Right lobe of liver (tissue), 6 donors: ENCODE data around the gene FAM9A. TPM values are rescaled to one million over a fixed set of nuclear protein-coding genes. Genes with fewer than 3 reads are reported as not detected.

Experiments
- ATAC-seq, 4 donors: fragments of 200-7000 bp; cut with Tn5 transposase; one replicate each; pipeline ENCODE4 v1.9.1; 2020; ENCODE audit warnings: mild to moderate bottlenecking in 4 of 4, moderate library complexity in 4 of 4
- DNase-seq, 3 donors: peaks; one replicate each; pipeline ENCODE4 v3.0.0-alpha.2; 2020
- H3K27ac ChIP-seq, 3 donors: fragments of 200-600 bp; one replicate each; pipeline ENCODE4 v1.8.0; 2022
- H3K27me3 ChIP-seq, 2 donors: fragments of 200-600 bp; one replicate each; pipeline ENCODE4 v1.8.0; 2022
- H3K36me3 ChIP-seq, 4 donors: fragments of 200-600 bp; sonication (generic) in 1 of 4; one replicate each; pipeline versions ENCODE4 v1.5.1 to v1.8.0; 2017 to 2022; ENCODE audit warnings: control low read depth in 1 of 4
- H3K4me1 ChIP-seq, 4 donors: fragments of 200-600 bp; sonication (generic) in 1 of 4; one replicate each; pipeline versions ENCODE4 v1.5.1 to v1.8.0; 2017 to 2022; ENCODE audit warnings: control low read depth in 1 of 4
- H3K4me3 ChIP-seq, 3 donors: fragments of 200-600 bp; one replicate each; pipeline ENCODE4 v1.8.0; 2022
- H3K9me3 ChIP-seq, 4 donors: fragments of 200-600 bp; sonication (generic) in 1 of 4; one replicate each; pipeline versions ENCODE4 v1.5.1 to v1.8.0; 2017 to 2022; ENCODE audit warnings: control low read depth in 1 of 4
- POLR2A ChIP-seq: fragments of 450-650 bp; IDR thresholded peaks from one replicate; pipeline ENCODE4 v1.6.1; 2017; ENCODE audit warnings: antibody characterized with exemption, mild to moderate bottlenecking
- WGBS: methylation state at CpG from one replicate; pipeline ENCODE4 v1.1.6; 2018; ENCODE audit warnings: low coverage, low lambda C conversion rate; ENCODE audit not compliant: insufficient coverage; ENCODE audit errors: missing lambda C conversion rate; 5-methylcytosine and 5-hydroxymethylcytosine counted together
- intact Hi-C, 2 donors: fragments of 100-400 bp; cut with DNase I; formaldehyde crosslinking; loops; one replicate each; pipeline versions ENCODE4 v1.11.2 to v1.14.1; 2022
- total RNA-seq, 6 experiments: library from RNA; depleted of rRNA in 2 of 6; stranded (reverse); fragments of >200 nt in 2 of 6; fragmentation: NEBNext Ultra II Directional in 3 of 6; extraction: Animal tissue kit (Norgen Biotek cat#: 25700) in 3 of 6; gene quantifications; one replicate each; pipeline versions ENCODE4 v1.1.0 to v1.2.4, GENCODE V29; 2016 to 2023
- TF ChIP-seq, protein P1 (sequence below), 4 donors: fragments of 200-600 bp in 3 of 4; fragments of 450-650 bp in 1 of 4; IDR thresholded peaks; one replicate each; pipeline versions ENCODE4 v1.5.1 to v1.8.0; 2016 to 2022; ENCODE audit warnings: antibody characterized with exemption in 4 of 4, mild to moderate bottlenecking in 2 of 4
- donor health status: DM: no; HTN: yes; CAD: no.
- donor health status: DM: no; HTN: no; CAD: no.
- donor health status: DM: no; HTN: no; CAD: no.
- donor health status: DM: no; HTN: yes; CAD: no.
- donor health status: DM: no; HTN: yes; CAD: no.

The FAM9A gene
- total RNA-seq, 6 experiments from 2014 or later, result 0.33 TPM; not detected in 5

DNA sequence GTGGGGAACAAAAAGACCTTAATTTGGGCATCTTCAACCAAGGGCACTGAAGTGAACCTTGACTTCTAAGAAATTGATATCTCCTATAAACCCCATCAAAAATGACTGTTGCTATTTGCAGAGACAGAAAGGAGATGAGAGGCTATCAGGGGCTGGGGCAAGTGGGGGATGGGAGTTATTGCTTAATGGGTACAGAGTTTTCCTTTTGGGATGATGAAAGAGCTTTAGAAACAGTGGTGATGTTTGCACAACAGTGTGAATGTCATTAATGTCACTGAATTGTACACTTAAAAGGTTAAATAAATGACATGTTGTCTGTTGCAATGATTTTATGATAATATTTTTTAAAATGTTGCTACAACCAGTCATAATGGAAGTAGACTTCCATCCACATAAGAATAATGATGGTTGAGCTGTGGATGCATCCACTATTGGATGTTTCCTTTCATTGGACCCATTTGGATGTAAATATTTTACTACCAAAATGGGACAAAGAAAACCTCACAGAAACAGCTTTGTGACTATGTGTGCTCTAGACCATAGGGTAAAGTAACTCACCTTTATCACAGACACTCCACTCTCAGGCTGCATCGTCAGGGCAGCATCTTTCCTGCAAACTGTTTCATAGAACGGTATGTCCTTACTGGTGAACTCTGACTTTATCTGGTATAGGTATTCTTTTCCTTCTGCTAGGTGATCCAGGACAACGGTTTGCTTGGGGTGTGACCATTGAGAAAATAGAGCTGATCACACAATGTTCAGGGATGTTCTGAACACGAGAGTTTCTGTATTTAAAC lies 31.6 kb upstream of the FAM9A start:
- Histone ChIP-seq H3K27ac (peak overlapping the region in 1 of 3 donors; percentile 5), H3K36me3 (no peaks in the 10 kb centered on the region), H3K9me3 (no peaks in the 10 kb centered on the region), H3K4me3 (no peak overlapping the region), H3K27me3 (no peaks in the 10 kb centered on the region), H3K4me1 (peaks cover 0 to 12% (median 0%) of the 10 kb centered on the region in 4 donors)
- ATAC-seq, result peak; percentile 77 to 93 (median 84)
- 23% methylated on average over 4 of the region's 4 CpGs for WGBS
- intact Hi-C loops, result no loop called here
- DNase-seq, result peak in 1 of 3 donors; percentile 45
- TF ChIP-seq, protein P1, sequence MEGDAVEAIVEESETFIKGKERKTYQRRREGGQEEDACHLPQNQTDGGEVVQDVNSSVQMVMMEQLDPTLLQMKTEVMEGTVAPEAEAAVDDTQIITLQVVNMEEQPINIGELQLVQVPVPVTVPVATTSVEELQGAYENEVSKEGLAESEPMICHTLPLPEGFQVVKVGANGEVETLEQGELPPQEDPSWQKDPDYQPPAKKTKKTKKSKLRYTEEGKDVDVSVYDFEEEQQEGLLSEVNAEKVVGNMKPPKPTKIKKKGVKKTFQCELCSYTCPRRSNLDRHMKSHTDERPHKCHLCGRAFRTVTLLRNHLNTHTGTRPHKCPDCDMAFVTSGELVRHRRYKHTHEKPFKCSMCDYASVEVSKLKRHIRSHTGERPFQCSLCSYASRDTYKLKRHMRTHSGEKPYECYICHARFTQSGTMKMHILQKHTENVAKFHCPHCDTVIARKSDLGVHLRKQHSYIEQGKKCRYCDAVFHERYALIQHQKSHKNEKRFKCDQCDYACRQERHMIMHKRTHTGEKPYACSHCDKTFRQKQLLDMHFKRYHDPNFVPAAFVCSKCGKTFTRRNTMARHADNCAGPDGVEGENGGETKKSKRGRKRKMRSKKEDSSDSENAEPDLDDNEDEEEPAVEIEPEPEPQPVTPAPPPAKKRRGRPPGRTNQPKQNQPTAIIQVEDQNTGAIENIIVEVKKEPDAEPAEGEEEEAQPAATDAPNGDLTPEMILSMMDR (IDR thresholded peaks at IDR 0.05), result no peak
- TF ChIP-seq POLR2A, result no peak

DNA sequence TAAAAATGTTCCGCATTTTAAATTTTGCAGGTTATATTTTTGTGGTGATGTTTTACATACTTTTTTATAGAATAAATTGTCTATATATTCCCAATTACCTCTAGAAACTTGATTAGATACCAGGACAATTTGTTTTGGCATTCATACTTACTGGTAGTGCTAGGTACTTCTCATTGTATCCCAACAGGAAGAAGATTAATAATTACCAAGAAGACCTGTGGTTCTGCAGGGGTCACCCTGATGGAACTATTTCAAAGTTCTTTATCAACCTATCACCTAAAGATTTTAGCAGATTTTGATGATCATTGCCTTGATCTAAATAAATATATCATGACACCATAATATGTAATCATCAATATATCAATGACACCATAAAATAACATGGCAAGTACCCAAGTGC lies 22.5 kb upstream of the FAM9A start:
- intact Hi-C loops, result no loop called here
- TF ChIP-seq, protein P1 (IDR thresholded peaks at IDR 0.05), result no peak
- no peak for TF ChIP-seq POLR2A
- peak overlapping the region in 1 of 3 donors; percentile 5 for H3K27ac ChIP-seq
- no peak overlapping the region for H3K4me3 ChIP-seq
- H3K9me3 ChIP-seq, result no peaks in the 10 kb centered on the region
- peaks cover 0 to 2% of the 10 kb centered on the region in 2 donors for H3K27me3 ChIP-seq
- ATAC-seq (peak; percentile 47 to 74 (median 57)), DNase-seq (no peak)
- no peaks in the 10 kb centered on the region for H3K36me3 ChIP-seq
- 75% methylated on average over 1 of the region's 1 CpG for WGBS
- peaks cover 0 to 5% (median 0%) of the 10 kb centered on the region in 4 donors for H3K4me1 ChIP-seq

DNA sequence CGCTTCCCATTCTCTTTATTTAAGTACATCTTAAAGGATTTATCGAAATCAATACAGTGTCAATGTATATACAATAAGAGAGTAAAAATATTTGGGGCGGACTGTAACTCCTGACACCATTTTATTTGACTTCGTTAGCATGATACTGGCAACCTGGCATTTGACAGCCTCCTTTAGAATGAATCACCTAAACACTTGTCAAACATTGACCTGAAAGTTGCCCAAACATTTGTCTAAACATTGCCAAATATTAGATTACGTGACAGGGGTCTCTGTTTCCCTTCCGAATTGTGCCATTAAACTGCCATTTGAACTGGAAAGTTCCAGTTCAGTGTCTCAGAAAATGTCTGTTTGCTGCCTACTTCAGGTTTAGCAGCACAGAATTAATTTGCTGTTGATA lies 20.8 kb upstream of the FAM9A start:
- Histone ChIP-seq H3K9me3 (no peaks in the 10 kb centered on the region), H3K27me3 (no peaks in the 10 kb centered on the region), H3K36me3 (no peaks in the 10 kb centered on the region), H3K4me1 (peaks cover 0 to 5% (median 0%) of the 10 kb centered on the region in 4 donors), H3K27ac (peak overlapping the region in 1 of 3 donors; percentile 17), H3K4me3 (no peak overlapping the region)
- peak in 1 of 4 donors; percentile 65 for ATAC-seq
- DNase-seq, result no peak
- intact Hi-C loops, result no loop called here
- TF ChIP-seq, protein P1 (IDR thresholded peaks at IDR 0.05), result no peak
- TF ChIP-seq POLR2A, result no peak
- WGBS, result 37% methylated on average over 6 of the region's 6 CpGs

DNA sequence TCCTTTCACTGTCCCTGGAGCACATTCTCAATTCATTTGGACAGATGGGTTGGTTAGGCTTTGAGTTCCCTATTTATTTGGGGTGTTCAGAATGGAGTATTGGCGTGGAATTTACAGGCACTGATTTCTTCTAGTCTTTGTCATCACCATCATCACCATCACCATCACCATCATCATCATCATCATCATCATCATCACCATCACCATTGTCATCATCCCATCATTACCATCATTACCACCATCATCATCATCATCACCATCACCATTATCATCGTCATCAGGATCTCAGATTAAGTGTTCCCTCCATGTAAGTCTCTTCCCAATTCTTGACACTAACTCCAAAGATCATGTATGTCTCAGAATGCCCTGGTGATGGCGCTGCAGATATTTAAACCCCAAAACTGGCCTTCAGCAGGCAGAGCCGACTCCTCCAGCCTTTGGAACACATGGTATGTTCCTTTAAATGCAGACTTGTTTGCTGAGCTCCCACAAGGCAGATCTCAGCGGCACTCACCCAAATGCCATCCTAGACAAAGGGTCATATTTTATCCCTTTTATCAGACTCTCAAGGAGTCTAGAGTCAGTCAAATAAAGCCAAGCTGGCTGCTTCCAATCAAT lies 19.8 kb upstream of the FAM9A start:
- intact Hi-C loops, result no loop called here
- peak in 2 of 4 donors; percentile 13 to 46 for ATAC-seq
- DNase-seq, result no peak
- TF ChIP-seq, protein P1 (IDR thresholded peaks at IDR 0.05), result peak in 1 of 4 donors; percentile 13
- TF ChIP-seq POLR2A, result no peak
- H3K9me3 ChIP-seq, result no peaks in the 10 kb centered on the region
- H3K27me3 ChIP-seq, result no peaks in the 10 kb centered on the region
- H3K4me3 ChIP-seq, result no peak overlapping the region
- H3K27ac ChIP-seq, result no peak overlapping the region
- H3K36me3 ChIP-seq, result no peaks in the 10 kb centered on the region
- H3K4me1 ChIP-seq, result peaks cover 0 to 5% (median 0%) of the 10 kb centered on the region in 4 donors
- 33% methylated on average over 4 of the region's 5 CpGs for WGBS
